ENCODE results near the gene PTPRN2.
"Not testable (repeated sequence)": the region's sequence is repeated elsewhere in the genome, so short reads cannot be mapped to it uniquely, and the experiment has no call there.

The PTPRN2 gene

GRCh38 chr7:158050441-158050977, 537.1 kb downstream of the PTPRN2 start:
- DNase-seq (ENCODE audit: low read depth), result no peak

- no peak for DNase-seq (ENCODE audit: low read depth)
Measured at GRCh38 chr7:158049271-158049670, 538.4 kb downstream of the PTPRN2 start.

- DNase-seq (ENCODE audit: low read depth), result no peak
Measured at GRCh38 chr7:158048569-158048968, 539.1 kb downstream of the PTPRN2 start.

GRCh38 chr7:158047391-158048059, 540.1 kb downstream of the PTPRN2 start:
- no peak for DNase-seq (ENCODE audit: low read depth)

- not testable (repeated sequence) for DNase-seq (ENCODE audit: low read depth)
Measured at GRCh38 chr7:158046246-158046645, 541.4 kb downstream of the PTPRN2 start.

- no peak for DNase-seq (ENCODE audit: low read depth)
Measured at GRCh38 chr7:158044482-158044823, 543.2 kb downstream of the PTPRN2 start.

GRCh38 chr7:158043551-158044481, 543.8 kb downstream of the PTPRN2 start:
- no peak for DNase-seq (ENCODE audit: low read depth)

GRCh38 chr7:158042156-158042880, 545.3 kb downstream of the PTPRN2 start:
- no peak for DNase-seq (ENCODE audit: low read depth)

- DNase-seq (ENCODE audit: low read depth), result no peak
Measured at GRCh38 chr7:158040199-158040598, 547.4 kb downstream of the PTPRN2 start.

GRCh38 chr7:158039270-158039669, 548.4 kb downstream of the PTPRN2 start:
- no peak for DNase-seq (ENCODE audit: low read depth)

GRCh38 chr7:158037211-158037610, 550.4 kb downstream of the PTPRN2 start:
- no peak for DNase-seq (ENCODE audit: low read depth)

GRCh38 chr7:158035343-158035742, 552.3 kb downstream of the PTPRN2 start:
- no peak for DNase-seq (ENCODE audit: low read depth)

- DNase-seq (ENCODE audit: low read depth), result no peak
Measured at GRCh38 chr7:158034571-158034970, 553.1 kb downstream of the PTPRN2 start.

- not testable (repeated sequence) for DNase-seq (ENCODE audit: low read depth)
Measured at GRCh38 chr7:158033925-158034324, 553.7 kb downstream of the PTPRN2 start.

- no peak for DNase-seq (ENCODE audit: low read depth)
Measured at GRCh38 chr7:158033196-158033595, 554.4 kb downstream of the PTPRN2 start.

GRCh38 chr7:158032561-158033115, 555.0 kb downstream of the PTPRN2 start:
- DNase-seq (ENCODE audit: low read depth), result no peak

GRCh38 chr7:158031867-158032308, 555.7 kb downstream of the PTPRN2 start:
- DNase-seq (ENCODE audit: low read depth), result no peak

GRCh38 chr7:158030566-158030965, 557.1 kb downstream of the PTPRN2 start:
- no peak for DNase-seq (ENCODE audit: low read depth)

- DNase-seq (ENCODE audit: low read depth), result no peak
Measured at GRCh38 chr7:158030071-158030470, 557.6 kb downstream of the PTPRN2 start.

GRCh38 chr7:158029509-158029908, 558.1 kb downstream of the PTPRN2 start:
- DNase-seq (ENCODE audit: low read depth), result no peak

- DNase-seq (ENCODE audit: low read depth), result no peak
Measured at GRCh38 chr7:158028971-158029370, 558.7 kb downstream of the PTPRN2 start.

All from stimulated activated CD4-positive, alpha-beta T cell treated with anti-CD3 and anti-CD28 coated beads, Interleukin-2, amount 100 ng/mL, for 4 hours (primary cell).